Gastroesophageal sphincter (tissue), 3 donors: ENCODE measurements around the gene TRIM56.

Experiments
- CTCF ChIP-seq, 4 experiments: fragments of 200-600 bp in 2 of 4; fragments of 450-650 bp in 2 of 4; sonication (generic) in 1 of 4; IDR thresholded peaks; one replicate each; pipeline ENCODE4 v1.5.1; 2017 to 2019; ENCODE audit warnings: antibody characterized with exemption in 4 of 4, mild to moderate bottlenecking in 2 of 4, moderate library complexity in 2 of 4
- EP300 ChIP-seq: sonication (generic); formaldehyde crosslinking; IDR thresholded peaks from one replicate; pipeline ENCODE4 v1.6.1; 2017; ENCODE audit warnings: antibody characterized with exemption, mild to moderate bottlenecking
- POLR2A ChIP-seq, 2 donors: fragments of 450-650 bp; IDR thresholded peaks; one replicate each; pipeline ENCODE4 v1.6.1; 2017; ENCODE audit warnings: antibody characterized with exemption in 2 of 2, mild to moderate bottlenecking in 2 of 2, moderate library complexity in 1 of 2
- POLR2AphosphoS5 ChIP-seq: sonication (generic); formaldehyde crosslinking; IDR thresholded peaks from one replicate; pipeline ENCODE4 v1.6.1; 2017; ENCODE audit warnings: antibody characterized with exemption

- TF ChIP-seq CTCF (IDR thresholded peaks at IDR 0.05) (no peak), POLR2A (IDR thresholded peaks at IDR 0.05) (no peak), POLR2AphosphoS5 (no peak), EP300 (no peak)
Measured at GRCh38 chr7:101134399-101134980, 49.2 kb downstream of the TRIM56 start.
